Loucy (cell line): ENCODE results near the gene SUMO2.
"Not testable (repeated sequence)": the region's sequence is repeated elsewhere in the genome, so short reads cannot be mapped to it uniquely, and the experiment has no call there.

Experiments used
- H2AFZ ChIP-seq: fragments of 200-600 bp; sonication (generic); 2 replicates; pipeline ENCODE4 v1.6.0; 2016; ENCODE audit warnings: antibody characterized with exemption, mild to moderate bottlenecking, low read length, moderate library complexity
- H3F3A ChIP-seq: fragments of 200-600 bp; 2 replicates; pipeline ENCODE4 v1.6.0; 2016; ENCODE audit warnings: antibody characterized with exemption, low read depth, mild to moderate bottlenecking
- H3K27me3 ChIP-seq: fragments of 200-600 bp; sonication (generic); 2 replicates; pipeline ENCODE4 v1.6.1; 2014; ENCODE audit warnings: low read length, mild to moderate bottlenecking; ENCODE audit not compliant: insufficient read depth, poor library complexity, severe bottlenecking
- H3K36me3 ChIP-seq: fragments of 200-600 bp; sonication (generic); 2 replicates; pipeline ENCODE4 v1.6.1; 2016; ENCODE audit warnings: low read length; ENCODE audit not compliant: insufficient read depth
- H3K4me1 ChIP-seq: fragments of 200-600 bp; sonication (generic); 2 replicates; pipeline ENCODE4 v1.5.1; 2014; ENCODE audit warnings: low read length, mild to moderate bottlenecking; ENCODE audit not compliant: insufficient read depth, poor library complexity, severe bottlenecking
- H3K4me2 ChIP-seq: fragments of 200-600 bp; sonication (generic); 2 replicates; pipeline ENCODE4 v1.6.0; 2014; ENCODE audit warnings: antibody characterized with exemption, low read length, low read depth, mild to moderate bottlenecking; ENCODE audit not compliant: poor library complexity, severe bottlenecking
- H3K4me3 ChIP-seq: fragments of 200-600 bp; sonication (generic); 2 replicates; pipeline ENCODE4 v1.5.1; 2014; ENCODE audit warnings: low read length, mild to moderate bottlenecking, mixed read lengths; ENCODE audit not compliant: poor library complexity, severe bottlenecking
- H3K79me2 ChIP-seq: fragments of 200-600 bp; sonication (generic); 2 replicates; pipeline ENCODE4 v1.6.1; 2014; ENCODE audit warnings: low read length; ENCODE audit not compliant: insufficient read depth
- H3K9ac ChIP-seq: fragments of 200-600 bp; sonication (generic); 2 replicates; pipeline ENCODE4 v1.6.0; 2014; ENCODE audit warnings: mild to moderate bottlenecking, low read depth, low read length, moderate library complexity; ENCODE audit not compliant: poor library complexity, severe bottlenecking
- H3K9me2 ChIP-seq: fragments of 200-600 bp; sonication (generic); replicated peaks from 2 replicates; pipeline ENCODE4 v1.6.1; 2016; ENCODE audit warnings: low read depth, low read length, mixed read lengths
- H3K9me3 ChIP-seq: fragments of 200-600 bp; sonication (generic); 2 replicates; pipeline ENCODE4 v1.6.1; 2014; ENCODE audit warnings: mild to moderate bottlenecking, antibody characterized with exemption, low read length, low read depth; ENCODE audit not compliant: insufficient read depth
- H4K20me1 ChIP-seq: fragments of 200-600 bp; sonication (generic); 2 replicates; pipeline ENCODE4 v1.6.0; 2014; ENCODE audit warnings: antibody characterized with exemption, low read length, mild to moderate bottlenecking; ENCODE audit not compliant: insufficient read depth, poor library complexity, severe bottlenecking
- CTCF ChIP-seq: fragments of 200-600 bp; sonication (generic); conservative IDR thresholded peaks from 2 replicates; pipeline ENCODE4 v1.5.1; 2014; ENCODE audit warnings: mild to moderate bottlenecking, antibody characterized with exemption, low read length
- EZH2phosphoT487 ChIP-seq: fragments of 200-600 bp; IDR thresholded peaks from 2 replicates; pipeline ENCODE4 v1.6.1; 2018; ENCODE audit warnings: antibody characterized with exemption, mild to moderate bottlenecking, moderate library complexity, borderline replicate concordance

The SUMO2 gene

GRCh38 chr17:75174996-75175395 is 7.8 kb downstream of the SUMO2 start:
- no peaks in the 10 kb centered on the region for H3K27me3 ChIP-seq
- no peak for TF ChIP-seq CTCF
- no peak for TF ChIP-seq EZH2phosphoT487
- H3K4me1 ChIP-seq = peaks cover 25% of the 10 kb centered on the region
- peaks cover 66% of the 10 kb centered on the region for H3K36me3 ChIP-seq
- H3F3A ChIP-seq = peaks cover 5% of the 10 kb centered on the region; the same call in 1 of the 2 replicates
- no peak overlapping the region for H3K9ac ChIP-seq
- H3K9me2 ChIP-seq = no peaks in the 10 kb centered on the region
- no peak overlapping the region for H2AFZ ChIP-seq
- peaks cover 86% of the 10 kb centered on the region for H4K20me1 ChIP-seq
- no peak overlapping the region for H3K4me2 ChIP-seq
- no peak overlapping the region for H3K4me3 ChIP-seq
- H3K79me2 ChIP-seq = peaks cover 99% of the 10 kb centered on the region
- no peaks in the 10 kb centered on the region for H3K9me3 ChIP-seq

- Histone ChIP-seq H3K27me3 (no peaks in the 10 kb centered on the region), H3K4me2 (no peak overlapping the region), H3K9me2 (no peaks in the 10 kb centered on the region), H3K9me3 (no peaks in the 10 kb centered on the region), H3K4me1 (peaks cover 12% of the 10 kb centered on the region), H3F3A (peaks cover 5% of the 10 kb centered on the region; the same call in 1 of the 2 replicates), H3K9ac (no peak overlapping the region), H3K36me3 (peaks cover 68% of the 10 kb centered on the region), H3K4me3 (no peak overlapping the region), H3K79me2 (peaks cover 99% of the 10 kb centered on the region), H2AFZ (no peak overlapping the region), H4K20me1 (peaks cover 76% of the 10 kb centered on the region)
- TF ChIP-seq CTCF = no peak
- TF ChIP-seq EZH2phosphoT487 = no peak
Observed at GRCh38 chr17:75173526-75173925, 9.2 kb downstream of the SUMO2 start.

GRCh38 chr17:75168998-75169397 is 13.8 kb downstream of the SUMO2 start:
- peaks cover 70% of the 10 kb centered on the region for H3K36me3 ChIP-seq
- H3K27me3 ChIP-seq = no peaks in the 10 kb centered on the region
- H3K9me3 ChIP-seq = no peaks in the 10 kb centered on the region
- H3F3A ChIP-seq = peaks cover 5% of the 10 kb centered on the region; the same call in 1 of the 2 replicates
- H3K4me1 ChIP-seq = peaks cover 6% of the 10 kb centered on the region
- H3K4me3 ChIP-seq = no peak overlapping the region
- no peaks in the 10 kb centered on the region for H3K9me2 ChIP-seq
- H3K4me2 ChIP-seq = no peak overlapping the region
- H3K9ac ChIP-seq = no peak overlapping the region
- H2AFZ ChIP-seq = no peak overlapping the region
- H4K20me1 ChIP-seq = peaks cover 45% of the 10 kb centered on the region
- TF ChIP-seq CTCF (no peak), EZH2phosphoT487 (no peak)
- peaks cover 63% of the 10 kb centered on the region for H3K79me2 ChIP-seq

GRCh38 chr17:75164606-75165005 is 18.2 kb downstream of the SUMO2 start:
- peaks cover 20% of the 10 kb centered on the region; the same call in 1 of the 2 replicates for H3K79me2 ChIP-seq
- H3K4me1 ChIP-seq, H2AFZ ChIP-seq, H3K27me3 ChIP-seq, H3F3A ChIP-seq, H3K4me2 ChIP-seq, H4K20me1 ChIP-seq, H3K9ac ChIP-seq, H3K9me2 ChIP-seq, H3K9me3 ChIP-seq, H3K4me3 ChIP-seq: not testable (repeated sequence)
- peaks cover 42% of the 10 kb centered on the region; the same call in 1 of the 2 replicates for H3K36me3 ChIP-seq
